IPS-18c (cell line): ENCODE results near the gene OAF.
"Not testable (repeated sequence)": the region's sequence is repeated elsewhere in the genome, so short reads cannot be mapped to it uniquely, and the experiment has no call there.

Experiments used
- H3K4me3 ChIP-seq: 2 replicates; pipeline ENCODE4 v1.7.0; 2013; ENCODE audit warnings: low read depth, mild to moderate bottlenecking, low read length, moderate library complexity; ENCODE audit not compliant: insufficient read depth
- H3K9me3 ChIP-seq: one replicate; pipeline ENCODE4 v1.6.1; 2013; ENCODE audit warnings: mild to moderate bottlenecking, low read length, moderate library complexity; ENCODE audit not compliant: control insufficient read depth, insufficient read depth

OAF gene

GRCh38 chr11:120268686-120269085 is 57.9 kb downstream of the OAF start:
- no peak overlapping the region for H3K4me3 ChIP-seq
- H3K9me3 ChIP-seq, result no peaks in the 10 kb centered on the region

- Histone ChIP-seq H3K9me3 (no peaks in the 10 kb centered on the region), H3K4me3 (no peak overlapping the region)
These were observed 59.6 kb downstream of the OAF start for GRCh38 chr11:120270386-120270785.

- no peak overlapping the region for H3K4me3 ChIP-seq
- H3K9me3 ChIP-seq, result no peaks in the 10 kb centered on the region
These were observed 60.8 kb downstream of the OAF start for GRCh38 chr11:120271672-120272071.

- Histone ChIP-seq H3K9me3 (no peaks in the 10 kb centered on the region), H3K4me3 (no peak overlapping the region)
These were observed 61.5 kb downstream of the OAF start for GRCh38 chr11:120272303-120272702.

GRCh38 chr11:120273432-120273831 is 62.6 kb downstream of the OAF start:
- Histone ChIP-seq H3K4me3 (no peak overlapping the region), H3K9me3 (no peaks in the 10 kb centered on the region)

- not testable (repeated sequence) for H3K9me3 ChIP-seq, H3K4me3 ChIP-seq
These were observed 63.1 kb downstream of the OAF start for GRCh38 chr11:120273956-120274355.

GRCh38 chr11:120279502-120279901 is 68.7 kb downstream of the OAF start:
- H3K4me3 ChIP-seq, result no peak overlapping the region
- H3K9me3 ChIP-seq, result no peaks in the 10 kb centered on the region
